ENCODE measurements around the gene LSM3. TPM values are rescaled to one million over a fixed set of nuclear protein-coding genes. Genes with fewer than 3 reads are reported as not detected.
A peak's percentile ranks its signal among the peaks of the same experiment; 100 is the strongest.

Gene LSM3
- total RNA-seq (10 to 100 TPM in 1 of 2 donors, 1 to 10 TPM in 1; 8.7 to 14.7 TPM), polyA plus RNA-seq (ENCODE audit: insufficient read length in 2 of 2) (10 to 100 TPM; 16.3 to 18.5 TPM)
- long read RNA-seq, donor 1, transcript LSM3-201 (4 exons, 3,815 nt), result major isoform, 94 of 112 reads
- long read RNA-seq, donor 1, partial matches to known transcripts, result 18 of 112 reads
- long read RNA-seq, donor 1, other reads (novel, unspliced or antisense), result 0 of 112 reads
- long read RNA-seq, donor 2, transcript LSM3-201 (4 exons, 3,815 nt), result major isoform, 27 of 32 reads
- long read RNA-seq, donor 2, partial matches to known transcripts, result 5 of 32 reads
- long read RNA-seq, donor 2, other reads (novel, unspliced or antisense), result 0 of 32 reads
- long read RNA-seq, donor 3, transcript LSM3-201 (4 exons, 3,815 nt), result major isoform, 44 of 49 reads
- long read RNA-seq, donor 3, partial matches to known transcripts, result 5 of 49 reads
- long read RNA-seq, donor 3, other reads (novel, unspliced or antisense), result 0 of 49 reads
- long read RNA-seq, donor 4, transcript LSM3-201 (4 exons, 3,815 nt), result major isoform, 157 of 213 reads
- long read RNA-seq, donor 4, partial matches to known transcripts, result 47 of 213 reads
- long read RNA-seq, donor 4, other reads (novel, unspliced or antisense), result 9 of 213 reads

DNA sequence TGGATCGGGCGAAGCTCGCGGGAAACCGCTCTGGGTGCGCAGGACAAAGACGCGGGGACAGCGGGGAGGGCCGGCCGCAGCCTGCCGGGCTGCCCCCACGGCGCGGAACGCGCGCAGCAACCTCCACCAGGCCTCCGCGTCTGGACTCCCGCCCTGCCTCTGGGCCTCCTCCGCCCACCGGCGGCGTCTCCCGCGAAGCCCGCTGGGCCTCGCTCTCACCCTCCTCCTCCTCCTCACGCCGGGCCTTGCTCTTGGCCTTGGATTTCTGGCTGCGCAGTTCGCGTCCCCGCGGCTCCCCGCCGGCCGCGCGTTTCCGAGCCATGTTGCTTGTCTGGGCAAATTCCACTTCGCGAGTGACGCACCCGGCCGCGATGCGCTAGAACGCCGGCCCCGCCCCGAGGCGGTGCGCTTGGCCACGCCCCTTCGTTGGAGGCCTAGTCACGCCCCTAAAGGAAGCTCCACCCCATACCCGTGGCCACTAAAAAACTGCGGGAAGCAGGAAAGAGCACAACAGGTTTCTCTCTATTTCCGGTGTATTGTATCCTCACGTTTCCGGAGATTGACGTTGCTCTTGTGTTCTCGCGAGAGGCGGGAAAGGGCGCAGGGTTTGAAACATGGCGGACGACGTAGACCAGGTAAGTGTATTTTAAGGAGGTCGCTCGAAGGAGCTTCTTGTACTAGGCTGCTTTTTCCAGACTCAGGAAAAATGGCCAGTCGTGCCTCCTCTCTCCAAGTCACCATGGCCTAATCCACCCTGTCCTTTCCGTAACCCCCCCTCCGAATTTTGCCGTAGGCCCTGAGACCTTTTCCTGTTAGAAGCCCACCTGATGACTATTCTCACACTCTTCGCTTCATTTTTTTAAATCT is at the start of gene LSM3, which contains the start of gene XPC:
Gene LSM3 (plus strand): TSS at position 571 of the 867 bp plus-strand sequence. CDS start 44 bp downstream, at position 615.
Gene XPC (minus strand): TSS at position 355 of the 867 bp plus-strand sequence. CDS start 33 bp downstream, at position 322.
- no peaks in the 10 kb centered on the region for H3K9me3 ChIP-seq (ENCODE audit: control insufficient read depth, insufficient read depth, low read length)
- H3K27me3 ChIP-seq (ENCODE audit: control insufficient read depth, insufficient read depth, low read length), result no peaks in the 10 kb centered on the region
- H3K4me3 ChIP-seq (ENCODE audit: low read depth, low read length), result peak within 1 kb of the TSS; percentile 91
- H3K36me3 ChIP-seq (ENCODE audit: control insufficient read depth, insufficient read depth, low read length), result no peaks in the 10 kb centered on the region
- peak within 1 kb of the TSS; percentile 93 for H3K27ac ChIP-seq (ENCODE audit: low read depth, low read length)
- under 1% methylated on average over 72 of the region's 78 CpGs for WGBS (ENCODE audit: insufficient coverage)
- H3K4me1 ChIP-seq (ENCODE audit: control insufficient read depth, insufficient read depth, low read length), result peaks cover 5% of the 10 kb centered on the region
- peak; percentile 94 to 100 (median 98) for DNase-seq (ENCODE audit: low read depth in 4 of 6, low spot score in 6 of 6)

DNA sequence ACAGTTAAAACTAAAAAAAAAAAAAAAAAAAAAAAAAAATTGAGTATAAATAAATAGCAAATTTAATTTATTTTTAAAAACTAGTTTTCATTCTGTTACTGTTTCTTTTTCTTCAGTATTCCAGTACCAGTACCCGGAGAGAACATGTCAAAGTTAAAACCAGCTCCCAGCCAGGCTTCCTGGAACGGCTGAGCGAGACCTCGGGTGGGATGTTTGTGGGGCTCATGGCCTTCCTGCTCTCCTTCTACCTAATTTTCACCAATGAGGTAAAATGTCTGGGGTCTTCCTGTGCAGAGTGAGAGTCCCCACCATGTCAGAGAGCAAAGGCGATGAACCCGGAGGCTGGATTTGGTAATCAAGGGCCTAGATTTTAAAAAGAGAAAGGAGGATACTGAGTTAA is 49.3 kb upstream of the LSM3 start:
- no peak for DNase-seq (ENCODE audit: low read depth in 4 of 6, low spot score in 6 of 6)
- Histone ChIP-seq H3K4me3 (ENCODE audit: low read depth, low read length) (no peak overlapping the region), H3K9me3 (ENCODE audit: control insufficient read depth, insufficient read depth, low read length) (no peaks in the 10 kb centered on the region), H3K27ac (ENCODE audit: low read depth, low read length) (no peak overlapping the region), H3K4me1 (ENCODE audit: control insufficient read depth, insufficient read depth, low read length) (peaks cover 13% of the 10 kb centered on the region), H3K36me3 (ENCODE audit: control insufficient read depth, insufficient read depth, low read length) (peaks cover 61% of the 10 kb centered on the region), H3K27me3 (ENCODE audit: control insufficient read depth, insufficient read depth, low read length) (no peaks in the 10 kb centered on the region)
- no CpG with 5 or more reads among the region's 6 CpGs for WGBS (ENCODE audit: insufficient coverage)

DNA sequence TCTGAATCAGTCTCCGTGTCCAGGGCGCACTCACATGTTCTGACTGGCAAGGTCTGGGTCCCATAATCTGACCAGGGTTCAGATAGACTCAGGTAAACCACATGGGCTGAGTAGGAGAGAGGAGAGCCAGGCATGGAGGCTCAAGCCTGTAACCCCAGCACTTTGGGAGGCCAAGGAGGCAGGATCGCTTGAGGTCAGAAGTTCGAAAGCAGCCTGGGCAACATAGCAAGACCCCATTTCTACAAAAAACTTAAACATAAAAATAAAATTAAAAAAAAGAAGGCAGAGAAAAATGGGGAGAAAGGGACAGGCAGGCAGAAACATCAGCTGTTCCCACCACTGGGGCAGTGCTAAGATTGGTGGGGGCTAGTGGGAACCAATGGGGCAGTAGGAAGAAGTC is 48.4 kb upstream of the LSM3 start:
- Histone ChIP-seq H3K27me3 (ENCODE audit: control insufficient read depth, insufficient read depth, low read length) (no peaks in the 10 kb centered on the region), H3K27ac (ENCODE audit: low read depth, low read length) (no peak overlapping the region), H3K4me1 (ENCODE audit: control insufficient read depth, insufficient read depth, low read length) (peaks cover 12% of the 10 kb centered on the region), H3K9me3 (ENCODE audit: control insufficient read depth, insufficient read depth, low read length) (no peaks in the 10 kb centered on the region), H3K4me3 (ENCODE audit: low read depth, low read length) (no peak overlapping the region), H3K36me3 (ENCODE audit: control insufficient read depth, insufficient read depth, low read length) (peaks cover 71% of the 10 kb centered on the region)
- 100% methylated on average over 2 of the region's 4 CpGs for WGBS (ENCODE audit: insufficient coverage)
- no peak for DNase-seq (ENCODE audit: low read depth in 4 of 6, low spot score in 6 of 6)

DNA sequence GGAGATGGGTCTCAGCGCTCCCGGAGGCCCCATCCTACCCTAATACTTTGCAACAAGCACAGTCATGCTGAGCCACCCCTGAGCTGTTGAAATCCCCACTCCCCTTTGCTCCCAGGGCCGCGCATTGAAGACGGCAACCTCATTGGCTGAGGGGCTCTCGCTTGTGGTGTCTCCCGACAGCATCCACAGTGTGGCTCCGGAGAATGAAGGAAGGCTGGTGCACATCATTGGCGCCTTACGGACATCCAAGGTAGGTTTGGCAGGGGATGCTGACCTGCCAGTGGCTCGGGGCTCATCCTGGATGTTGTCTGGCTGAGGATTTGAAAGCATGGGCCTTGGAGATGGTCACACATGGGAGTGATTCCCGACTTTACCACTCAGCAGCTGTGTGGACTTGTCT is 47.9 kb upstream of the LSM3 start:
- no peaks in the 10 kb centered on the region for H3K9me3 ChIP-seq (ENCODE audit: control insufficient read depth, insufficient read depth, low read length)
- H3K4me3 ChIP-seq (ENCODE audit: low read depth, low read length), result no peak overlapping the region
- peaks cover 75% of the 10 kb centered on the region for H3K36me3 ChIP-seq (ENCODE audit: control insufficient read depth, insufficient read depth, low read length)
- DNase-seq (ENCODE audit: low read depth in 4 of 6, low spot score in 6 of 6), result no peak
- no peak overlapping the region for H3K27ac ChIP-seq (ENCODE audit: low read depth, low read length)
- peaks cover 9% of the 10 kb centered on the region for H3K4me1 ChIP-seq (ENCODE audit: control insufficient read depth, insufficient read depth, low read length)
- H3K27me3 ChIP-seq (ENCODE audit: control insufficient read depth, insufficient read depth, low read length), result no peaks in the 10 kb centered on the region
- 95% methylated on average over 12 of the region's 12 CpGs for WGBS (ENCODE audit: insufficient coverage)

DNA sequence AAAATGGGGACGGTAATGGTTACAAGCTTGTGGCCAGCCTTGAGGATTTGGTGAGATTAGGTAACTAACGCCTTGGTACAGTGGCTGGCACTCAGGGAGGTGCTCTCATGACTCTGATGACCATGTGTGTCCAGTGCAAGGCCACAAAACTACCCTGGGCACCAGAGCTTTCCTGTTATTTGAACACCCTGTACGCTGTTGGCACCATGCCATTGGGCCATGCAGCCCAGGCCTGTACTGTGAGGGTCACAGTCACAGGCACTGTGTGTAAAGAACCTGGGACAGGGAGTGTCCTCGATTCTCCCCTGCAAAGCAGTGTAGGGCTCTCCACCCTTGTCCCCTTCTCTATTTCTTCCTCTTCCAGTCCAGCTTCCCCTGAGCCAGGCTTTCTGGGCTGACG is 47.5 kb upstream of the LSM3 start:
- DNase-seq (ENCODE audit: low read depth in 4 of 6, low spot score in 6 of 6), result no peak
- Histone ChIP-seq H3K36me3 (ENCODE audit: control insufficient read depth, insufficient read depth, low read length) (peaks cover 78% of the 10 kb centered on the region), H3K27me3 (ENCODE audit: control insufficient read depth, insufficient read depth, low read length) (no peaks in the 10 kb centered on the region), H3K4me1 (ENCODE audit: control insufficient read depth, insufficient read depth, low read length) (peaks cover 5% of the 10 kb centered on the region), H3K4me3 (ENCODE audit: low read depth, low read length) (no peak overlapping the region), H3K9me3 (ENCODE audit: control insufficient read depth, insufficient read depth, low read length) (no peaks in the 10 kb centered on the region), H3K27ac (ENCODE audit: low read depth, low read length) (no peak overlapping the region)
- WGBS (ENCODE audit: insufficient coverage), result 97% methylated on average over 5 of the region's 5 CpGs

DNA sequence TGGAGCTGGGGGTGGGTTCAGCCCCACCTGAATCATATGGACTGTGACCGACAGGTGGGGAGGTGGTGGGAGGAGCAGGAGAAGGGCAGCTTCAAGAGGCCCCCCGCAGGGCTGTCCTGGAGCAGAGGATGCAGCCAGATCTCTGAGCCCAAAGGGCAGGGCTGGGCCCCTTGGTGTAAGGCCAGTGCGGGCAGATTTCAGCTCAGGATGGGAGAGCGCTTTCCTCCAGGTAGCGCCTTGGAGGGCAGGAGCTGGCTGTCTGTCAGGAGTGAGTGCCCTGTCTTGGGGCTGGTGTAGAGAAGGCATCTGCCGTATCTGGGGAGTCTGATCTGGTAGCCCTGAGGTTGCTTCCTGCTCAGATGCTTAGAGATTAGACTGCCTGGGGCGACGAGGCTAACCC is 46.5 kb upstream of the LSM3 start:
- Histone ChIP-seq H3K4me3 (ENCODE audit: low read depth, low read length) (no peak overlapping the region), H3K36me3 (ENCODE audit: control insufficient read depth, insufficient read depth, low read length) (peaks cover 86% of the 10 kb centered on the region), H3K27me3 (ENCODE audit: control insufficient read depth, insufficient read depth, low read length) (no peaks in the 10 kb centered on the region), H3K27ac (ENCODE audit: low read depth, low read length) (no peak overlapping the region), H3K4me1 (ENCODE audit: control insufficient read depth, insufficient read depth, low read length) (peaks cover 2% of the 10 kb centered on the region), H3K9me3 (ENCODE audit: control insufficient read depth, insufficient read depth, low read length) (no peaks in the 10 kb centered on the region)
- no peak for DNase-seq (ENCODE audit: low read depth in 4 of 6, low spot score in 6 of 6)
- WGBS (ENCODE audit: insufficient coverage), result 95% methylated on average over 8 of the region's 8 CpGs

DNA sequence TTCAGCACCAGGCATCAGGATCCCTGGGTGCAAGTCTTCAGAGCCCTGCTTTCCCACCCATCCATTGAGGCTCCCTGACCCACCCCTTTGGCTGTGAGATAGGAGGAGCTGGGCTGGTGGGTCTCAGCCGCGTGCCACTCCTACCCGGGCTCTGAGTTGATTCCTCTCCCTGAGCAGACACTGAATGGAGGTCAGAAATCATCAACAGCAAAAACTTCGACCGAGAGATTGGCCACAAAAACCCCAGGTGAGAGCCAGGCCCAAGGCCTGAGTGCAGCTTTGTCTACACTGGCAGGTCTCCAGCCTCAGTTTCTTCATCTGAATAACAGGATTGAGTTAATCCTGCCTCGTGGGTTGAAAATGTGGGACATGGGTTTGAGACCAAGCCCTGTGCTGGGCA is 45.9 kb upstream of the LSM3 start:
- DNase-seq (ENCODE audit: low read depth in 4 of 6, low spot score in 6 of 6), result no peak
- no peak overlapping the region for H3K4me3 ChIP-seq (ENCODE audit: low read depth, low read length)
- H3K36me3 ChIP-seq (ENCODE audit: control insufficient read depth, insufficient read depth, low read length), result peaks cover 87% of the 10 kb centered on the region
- WGBS (ENCODE audit: insufficient coverage), result 97% methylated on average over 6 of the region's 6 CpGs
- peaks cover 6% of the 10 kb centered on the region for H3K4me1 ChIP-seq (ENCODE audit: control insufficient read depth, insufficient read depth, low read length)
- H3K27me3 ChIP-seq (ENCODE audit: control insufficient read depth, insufficient read depth, low read length), result no peaks in the 10 kb centered on the region
- H3K9me3 ChIP-seq (ENCODE audit: control insufficient read depth, insufficient read depth, low read length), result no peaks in the 10 kb centered on the region
- H3K27ac ChIP-seq (ENCODE audit: low read depth, low read length), result no peak overlapping the region

DNA sequence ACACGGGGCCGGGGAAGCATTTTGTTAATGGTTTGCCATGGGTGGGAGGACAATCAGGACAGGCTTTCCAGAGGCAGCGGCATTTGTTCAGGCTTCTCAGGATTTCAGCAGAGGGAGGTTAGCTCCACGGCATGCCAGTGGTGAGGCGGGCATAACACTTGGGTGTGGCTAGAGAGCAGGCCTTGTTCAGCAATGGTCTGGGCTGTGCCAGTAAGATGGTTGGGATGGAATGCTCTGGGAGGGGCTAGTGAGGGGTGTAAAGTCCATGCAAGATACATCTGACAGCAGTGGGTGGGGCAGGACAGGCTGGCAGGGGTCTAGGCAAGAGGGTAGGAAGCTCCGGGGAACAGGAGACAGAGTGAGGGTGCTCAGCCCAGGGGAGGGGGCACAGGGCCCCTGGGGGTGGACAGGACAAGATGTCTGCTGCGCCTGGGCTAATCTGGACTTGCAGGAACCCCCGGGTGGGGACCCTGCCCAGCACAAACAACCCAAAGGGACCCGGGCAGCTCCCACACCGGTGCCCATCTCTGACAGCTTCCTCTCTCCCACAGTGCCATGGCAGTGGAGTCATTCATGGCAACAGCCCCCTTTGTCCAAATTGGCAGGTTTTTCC is 45.3 kb upstream of the LSM3 start:
- peaks cover 6% of the 10 kb centered on the region for H3K4me1 ChIP-seq (ENCODE audit: control insufficient read depth, insufficient read depth, low read length)
- H3K27me3 ChIP-seq (ENCODE audit: control insufficient read depth, insufficient read depth, low read length), result no peaks in the 10 kb centered on the region
- no peak for DNase-seq (ENCODE audit: low read depth in 4 of 6, low spot score in 6 of 6)
- H3K27ac ChIP-seq (ENCODE audit: low read depth, low read length), result no peak overlapping the region
- WGBS (ENCODE audit: insufficient coverage), result 94% methylated on average over 10 of the region's 10 CpGs
- no peaks in the 10 kb centered on the region for H3K9me3 ChIP-seq (ENCODE audit: control insufficient read depth, insufficient read depth, low read length)
- peaks cover 85% of the 10 kb centered on the region for H3K36me3 ChIP-seq (ENCODE audit: control insufficient read depth, insufficient read depth, low read length)
- no peak overlapping the region for H3K4me3 ChIP-seq (ENCODE audit: low read depth, low read length)

DNA sequence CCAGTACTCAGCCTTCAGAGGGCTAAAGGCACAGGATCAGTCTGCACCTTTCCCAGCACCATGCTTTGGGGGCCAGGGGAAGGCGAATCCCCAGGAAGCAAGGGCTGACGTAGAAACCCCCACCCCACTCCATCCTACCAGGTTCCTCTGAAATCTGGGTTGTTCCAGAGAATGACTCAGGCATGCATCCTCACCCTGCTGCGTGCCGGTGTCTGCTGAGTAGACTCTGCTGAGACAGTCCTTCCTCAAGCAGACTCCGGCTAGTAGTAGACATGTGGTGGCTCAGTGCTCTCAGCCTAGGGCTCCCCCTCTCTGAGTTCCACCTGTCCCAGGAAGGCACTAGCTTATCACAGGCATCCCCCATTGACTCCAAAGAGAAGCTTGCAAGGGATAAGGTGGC is 44.7 kb upstream of the LSM3 start:
- no peak overlapping the region for H3K27ac ChIP-seq (ENCODE audit: low read depth, low read length)
- DNase-seq (ENCODE audit: low read depth in 4 of 6, low spot score in 6 of 6), result no peak
- no peaks in the 10 kb centered on the region for H3K27me3 ChIP-seq (ENCODE audit: control insufficient read depth, insufficient read depth, low read length)
- peaks cover 6% of the 10 kb centered on the region for H3K4me1 ChIP-seq (ENCODE audit: control insufficient read depth, insufficient read depth, low read length)
- 98% methylated on average over 5 of the region's 5 CpGs for WGBS (ENCODE audit: insufficient coverage)
- H3K4me3 ChIP-seq (ENCODE audit: low read depth, low read length), result no peak overlapping the region
- H3K36me3 ChIP-seq (ENCODE audit: control insufficient read depth, insufficient read depth, low read length), result peaks cover 90% of the 10 kb centered on the region
- no peaks in the 10 kb centered on the region for H3K9me3 ChIP-seq (ENCODE audit: control insufficient read depth, insufficient read depth, low read length)
